H9 (cell line): Measurements from ENCODE around the gene PTGIR. TPM values are rescaled to one million over a fixed set of nuclear protein-coding genes. Genes with fewer than 3 reads are reported as not detected.

ENCODE experiments used
- DNase-seq: peaks from one replicate; pipeline ENCODE4 v3.0.0-alpha.2; 2017
- H2AFZ ChIP-seq: one replicate; pipeline ENCODE4 v1.6.1; 2013; ENCODE audit warnings: mild to moderate bottlenecking, low read length, control low read depth, moderate library complexity
- H2AK5ac ChIP-seq: 2 replicates; pipeline ENCODE4 v1.6.1; 2013; ENCODE audit warnings: low read length, control low read depth, mixed read lengths; ENCODE audit not compliant: insufficient read length
- H2BK120ac ChIP-seq: one replicate; pipeline ENCODE4 v1.6.1; 2013; ENCODE audit warnings: low read depth, mild to moderate bottlenecking, low read length, control low read depth, inconsistent platforms; ENCODE audit not compliant: poor library complexity, severe bottlenecking
- H2BK12ac ChIP-seq: 2 replicates; pipeline ENCODE4 v1.6.1; 2013; ENCODE audit warnings: low read length, control low read depth, mixed read lengths, low read depth; ENCODE audit not compliant: insufficient read length
- H2BK15ac ChIP-seq: 2 replicates; pipeline ENCODE4 v1.6.1; 2013; ENCODE audit warnings: low read depth, low read length, control low read depth
- H2BK20ac ChIP-seq: one replicate; pipeline ENCODE4 v1.6.1; 2013; ENCODE audit warnings: low read depth, mild to moderate bottlenecking, low read length, control low read depth, inconsistent platforms; ENCODE audit not compliant: poor library complexity, severe bottlenecking
- H2BK5ac ChIP-seq: 2 replicates; pipeline ENCODE4 v1.6.1; 2013; ENCODE audit warnings: low read length, control low read depth, mixed read lengths; ENCODE audit not compliant: insufficient read length
- H3K14ac ChIP-seq: 2 replicates; pipeline ENCODE4 v1.6.1; 2013; ENCODE audit warnings: low read length, control low read depth; ENCODE audit not compliant: insufficient read depth
- H3K18ac ChIP-seq: 2 replicates; pipeline ENCODE4 v1.6.1; 2013; ENCODE audit warnings: low read depth, mild to moderate bottlenecking, mixed read lengths, low read length, control low read depth; ENCODE audit not compliant: insufficient read length
- H3K23ac ChIP-seq: 2 replicates; pipeline ENCODE4 v1.6.1; 2013; ENCODE audit warnings: low read length, control low read depth, mixed read lengths, low read depth; ENCODE audit not compliant: insufficient read length
- H3K23me2 ChIP-seq: 2 replicates; pipeline ENCODE4 v1.6.1; 2013; ENCODE audit warnings: low read depth, mild to moderate bottlenecking, mixed read lengths, low read length, control low read depth; ENCODE audit not compliant: insufficient read length, poor library complexity, severe bottlenecking
- H3K27ac ChIP-seq: 2 replicates; pipeline ENCODE4 v1.5.1; 2013; ENCODE audit warnings: low read length, control low read depth, mixed read lengths, low read depth; ENCODE audit not compliant: insufficient read length
- H3K27me3 ChIP-seq: 2 replicates; pipeline ENCODE4 v1.6.1; 2013; ENCODE audit warnings: low read length, control low read depth, inconsistent platforms; ENCODE audit not compliant: insufficient read depth
- H3K4ac ChIP-seq: 2 replicates; pipeline ENCODE4 v1.6.1; 2013; ENCODE audit warnings: low read depth, mild to moderate bottlenecking, control low read depth, inconsistent platforms, low read length, moderate library complexity
- H3K4me1 ChIP-seq: 2 replicates; pipeline ENCODE4 v1.6.1; 2013; ENCODE audit warnings: low read length, control low read depth, inconsistent platforms; ENCODE audit not compliant: insufficient read depth
- H3K4me2 ChIP-seq: 2 replicates; pipeline ENCODE4 v1.6.1; 2013; ENCODE audit warnings: low read length, control low read depth, mixed read lengths; ENCODE audit not compliant: insufficient read length, insufficient read depth
- H3K56ac ChIP-seq: 2 replicates; pipeline ENCODE4 v1.6.1; 2013; ENCODE audit warnings: low read depth, mild to moderate bottlenecking, mixed read lengths, low read length, control low read depth; ENCODE audit not compliant: insufficient read length
- H3K79me1 ChIP-seq: 2 replicates; pipeline ENCODE4 v1.6.1; 2013; ENCODE audit warnings: low read depth, mild to moderate bottlenecking, moderate library complexity, low read length, control low read depth, inconsistent platforms; ENCODE audit not compliant: insufficient read depth, poor library complexity, severe bottlenecking
- H3K79me2 ChIP-seq: 2 replicates; pipeline ENCODE4 v1.6.1; 2013; ENCODE audit warnings: low read length, control low read depth, inconsistent platforms; ENCODE audit not compliant: insufficient read depth
- H3K9ac ChIP-seq: 2 replicates; pipeline ENCODE4 v1.6.1; 2013; ENCODE audit warnings: low read length, control low read depth, mixed read lengths; ENCODE audit not compliant: insufficient read length; ENCODE audit errors: extremely low read depth
- H3K9me3 ChIP-seq: one replicate; pipeline ENCODE4 v1.6.1; 2013; ENCODE audit warnings: low read depth, low read length, inconsistent platforms; ENCODE audit not compliant: control insufficient read depth
- H3T11ph ChIP-seq: one replicate; pipeline ENCODE4 v1.6.1; 2013; ENCODE audit warnings: mild to moderate bottlenecking, low read length, control low read depth, inconsistent platforms
- H4K20me1 ChIP-seq: one replicate; pipeline ENCODE4 v1.6.1; 2013; ENCODE audit not compliant: control insufficient read depth, insufficient read length, insufficient read depth
- H4K5ac ChIP-seq: 2 replicates; pipeline ENCODE4 v1.6.1; 2013; ENCODE audit warnings: low read depth, mild to moderate bottlenecking, mixed read lengths, low read length, control low read depth; ENCODE audit not compliant: insufficient read length
- H4K8ac ChIP-seq: replicated peaks from 2 replicates; pipeline ENCODE4 v1.6.1; 2013; ENCODE audit warnings: low read length, control low read depth, mixed read lengths, low read depth; ENCODE audit not compliant: insufficient read length
- H4K91ac ChIP-seq: 2 replicates; pipeline ENCODE4 v1.6.1; 2013; ENCODE audit warnings: low read depth, mild to moderate bottlenecking, moderate library complexity, mixed read lengths, low read length, control low read depth; ENCODE audit not compliant: insufficient read length
- H3K27ac Mint-ChIP-seq, 3 experiments: 2 replicates in 2 of 3; 3 replicates in 1 of 3; pipeline ENCODE4 v1.8.0; 2020 to 2021; ENCODE audit warnings: mixed read lengths in 3 of 3, mild to moderate bottlenecking in 1 of 3, moderate library complexity in 1 of 3
- H3K27me3 Mint-ChIP-seq: 2 replicates; pipeline ENCODE4 v1.8.0; 2021; ENCODE audit warnings: low read depth, mild to moderate bottlenecking, moderate library complexity, mixed read lengths
- H3K36me3 Mint-ChIP-seq, 3 experiments: 2 replicates in 2 of 3; 3 replicates in 1 of 3; pipeline ENCODE4 v1.8.0; 2020 to 2021; ENCODE audit warnings: low read depth in 3 of 3, mixed read lengths in 3 of 3; ENCODE audit not compliant: insufficient read depth in 1 of 3
- H3K4me1 Mint-ChIP-seq, 2 experiments: 2 replicates each; pipeline ENCODE4 v1.8.0; 2020; ENCODE audit warnings: mixed read lengths in 2 of 2
- H3K4me3 Mint-ChIP-seq, 2 experiments: 2 replicates in 1 of 2; 3 replicates in 1 of 2; pipeline ENCODE4 v1.8.0; 2020 to 2021; ENCODE audit warnings: mild to moderate bottlenecking in 2 of 2, mixed read lengths in 2 of 2, moderate library complexity in 1 of 2
- H3K9me3 Mint-ChIP-seq, 2 experiments: 2 replicates in 1 of 2; 3 replicates in 1 of 2; pipeline ENCODE4 v1.8.0; 2020; ENCODE audit warnings: mild to moderate bottlenecking in 2 of 2, mixed read lengths in 2 of 2, moderate library complexity in 1 of 2
- WGBS: extraction: QIAGEN DNeasy Blood & Tissue Kit; methylation state at CpG from one replicate; pipeline ENCODE4 v1.1.7; 2013; ENCODE audit warnings: missing lambda C conversion rate, low lambda C conversion rate, mixed read lengths; ENCODE audit not compliant: insufficient read length; ENCODE audit errors: extremely low coverage; 5-methylcytosine and 5-hydroxymethylcytosine counted together
- total RNA-seq: library from RNA; stranded (reverse); gene quantifications from 2 replicates; pipeline ENCODE4 v1.2.1, GENCODE V29; 2021
- TF ChIP-seq, protein P1 (sequence below): fragments of 200-600 bp; sonication (generic); conservative IDR thresholded peaks from 3 replicates; pipeline ENCODE4 v1.8.0; 2021; ENCODE audit warnings: antibody characterized with exemption, mild to moderate bottlenecking

The PTGIR gene
- total RNA-seq, 1 experiment from 2014 or later: not detected

DNA sequence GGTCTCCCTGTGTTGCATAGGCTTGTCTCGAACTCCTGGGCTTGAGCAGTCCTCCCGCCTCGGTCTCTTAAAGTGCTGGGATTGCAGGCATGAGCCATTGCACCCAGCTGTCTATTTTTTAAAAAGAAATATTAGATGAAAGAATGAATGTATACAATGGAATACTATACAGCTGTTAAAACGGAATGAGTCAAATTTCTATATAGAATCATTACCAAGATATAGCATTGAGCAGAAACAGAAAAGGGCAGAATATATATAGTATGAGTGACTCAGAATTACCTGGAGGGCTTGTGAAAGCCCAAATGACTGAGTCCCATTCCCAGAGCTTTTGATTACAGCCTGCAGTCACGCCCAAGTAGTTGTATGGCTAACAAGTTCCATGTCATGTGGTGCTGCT, 31.7 kb upstream of the PTGIR start:
- no peak overlapping the region for H4K5ac ChIP-seq
- no peak overlapping the region for H3K23ac ChIP-seq
- no peak overlapping the region for H3K18ac ChIP-seq
- Mint-ChIP-seq H3K27ac (no peak overlapping the region), H3K36me3 (no peaks in the 10 kb centered on the region), H3K9me3 (no peaks in the 10 kb centered on the region), H3K4me3 (no peak overlapping the region), H3K4me1 (peaks cover 22 to 33% of the 10 kb centered on the region in 2 experiments), H3K27me3 (peaks cover 65% of the 10 kb centered on the region)
- no peaks in the 10 kb centered on the region for H3K79me2 ChIP-seq
- no peaks in the 10 kb centered on the region for H3K9me3 ChIP-seq
- 0 out of 2 replicates have a peak, but pooled peaks cover 2% of the 10 kb centered on the region for H3K4me1 ChIP-seq
- no peak overlapping the region for H2BK20ac ChIP-seq
- no peak overlapping the region for H2BK15ac ChIP-seq
- H3K14ac ChIP-seq: no peak overlapping the region
- H2BK5ac ChIP-seq: no peak overlapping the region
- H2AK5ac ChIP-seq: no peak overlapping the region
- no peak overlapping the region for H2BK12ac ChIP-seq
- no peak overlapping the region for H3T11ph ChIP-seq
- H2AFZ ChIP-seq: no peak overlapping the region
- H4K91ac ChIP-seq: no peak overlapping the region
- no peak overlapping the region for H3K56ac ChIP-seq
- H3K9ac ChIP-seq: no peak overlapping the region
- no peak overlapping the region for H3K4me2 ChIP-seq
- no peak for DNase-seq
- peaks cover 15% of the 10 kb centered on the region for H3K23me2 ChIP-seq
- H4K8ac ChIP-seq: no peak overlapping the region
- TF ChIP-seq, protein P1, sequence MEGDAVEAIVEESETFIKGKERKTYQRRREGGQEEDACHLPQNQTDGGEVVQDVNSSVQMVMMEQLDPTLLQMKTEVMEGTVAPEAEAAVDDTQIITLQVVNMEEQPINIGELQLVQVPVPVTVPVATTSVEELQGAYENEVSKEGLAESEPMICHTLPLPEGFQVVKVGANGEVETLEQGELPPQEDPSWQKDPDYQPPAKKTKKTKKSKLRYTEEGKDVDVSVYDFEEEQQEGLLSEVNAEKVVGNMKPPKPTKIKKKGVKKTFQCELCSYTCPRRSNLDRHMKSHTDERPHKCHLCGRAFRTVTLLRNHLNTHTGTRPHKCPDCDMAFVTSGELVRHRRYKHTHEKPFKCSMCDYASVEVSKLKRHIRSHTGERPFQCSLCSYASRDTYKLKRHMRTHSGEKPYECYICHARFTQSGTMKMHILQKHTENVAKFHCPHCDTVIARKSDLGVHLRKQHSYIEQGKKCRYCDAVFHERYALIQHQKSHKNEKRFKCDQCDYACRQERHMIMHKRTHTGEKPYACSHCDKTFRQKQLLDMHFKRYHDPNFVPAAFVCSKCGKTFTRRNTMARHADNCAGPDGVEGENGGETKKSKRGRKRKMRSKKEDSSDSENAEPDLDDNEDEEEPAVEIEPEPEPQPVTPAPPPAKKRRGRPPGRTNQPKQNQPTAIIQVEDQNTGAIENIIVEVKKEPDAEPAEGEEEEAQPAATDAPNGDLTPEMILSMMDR: no peak
- no peak overlapping the region for H3K27ac ChIP-seq
- no CpG with 5 or more reads among the region's 5 CpGs for WGBS
- H3K79me1 ChIP-seq: no peaks in the 10 kb centered on the region
- H4K20me1 ChIP-seq: no peaks in the 10 kb centered on the region
- H2BK120ac ChIP-seq: no peak overlapping the region
- no peak overlapping the region for H3K4ac ChIP-seq
- no peaks in the 10 kb centered on the region; the same call in 1 of the 2 replicates for H3K27me3 ChIP-seq
